Peyer's patch (tissue), 4 donors: ENCODE results near the gene FARS2.

ENCODE experiments used
- CTCF ChIP-seq, 6 experiments: fragments of 450-650 bp in 4 of 6; fragments of 200-600 bp in 2 of 6; sonication (generic) in 1 of 6; IDR thresholded peaks; one replicate each; pipeline ENCODE4 v1.5.1; 2017 to 2019; ENCODE audit warnings: antibody characterized with exemption in 6 of 6, mild to moderate bottlenecking in 3 of 6, moderate library complexity in 1 of 6
- POLR2A ChIP-seq, 2 donors: fragments of 450-650 bp; IDR thresholded peaks; one replicate each; pipeline ENCODE4 v1.5.1; 2017; ENCODE audit warnings: antibody characterized with exemption in 2 of 2, mild to moderate bottlenecking in 2 of 2, moderate library complexity in 2 of 2

GRCh38 chr6:5490501-5491069 lies 229.3 kb downstream of the FARS2 start:
- TF ChIP-seq POLR2A (IDR thresholded peaks at IDR 0.05) = no peak
- no peak for TF ChIP-seq CTCF (IDR thresholded peaks at IDR 0.05)
